Fibroblast of skin of right biceps (primary cell): ENCODE results near the gene PPP1R12B.
"Not testable (repeated sequence)": the region's sequence is repeated elsewhere in the genome, so short reads cannot be mapped to it uniquely, and the experiment has no call there.

Source experiments
- DNase-seq: peaks from one replicate; pipeline ENCODE4 v3.0.0-alpha.2; 2013

PPP1R12B gene

DNA sequence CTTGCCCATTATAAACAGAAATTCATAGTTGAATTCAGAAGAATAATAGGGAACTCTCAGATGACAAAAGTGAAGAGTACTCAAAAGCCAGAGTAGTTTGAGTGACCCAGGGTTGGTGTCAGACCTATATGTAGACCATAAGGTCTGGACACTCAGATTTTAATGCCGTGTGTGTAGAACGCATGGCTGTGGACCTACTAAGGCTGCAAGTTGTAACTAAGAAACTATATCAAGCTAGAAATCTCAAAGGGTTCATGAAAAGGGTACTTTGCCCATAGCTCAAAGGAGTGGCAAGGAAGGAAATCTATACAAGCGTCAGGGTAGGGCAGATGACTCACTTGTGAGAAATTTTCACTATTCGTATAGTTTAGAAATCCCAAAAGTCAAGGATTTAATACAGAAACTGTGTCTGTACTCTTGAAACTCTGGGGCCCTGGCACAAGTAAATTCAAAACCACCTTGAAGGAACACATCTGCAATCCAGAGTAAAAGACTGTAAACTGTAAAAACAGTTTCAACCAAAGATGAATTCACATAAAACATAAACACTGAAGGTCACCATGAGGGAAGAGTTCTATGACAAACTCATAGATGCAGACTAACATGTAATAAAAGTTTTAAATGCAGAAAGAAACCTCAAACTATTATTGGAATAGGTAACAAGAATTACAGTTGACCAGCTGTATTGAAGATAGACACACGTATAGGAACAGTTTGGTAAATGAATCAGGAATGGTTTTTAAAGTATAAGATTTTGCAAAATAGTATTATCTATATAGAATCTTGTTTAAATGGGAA, 108.1 kb downstream of the PPP1R12B start:
- peak; percentile 62 for DNase-seq

DNA sequence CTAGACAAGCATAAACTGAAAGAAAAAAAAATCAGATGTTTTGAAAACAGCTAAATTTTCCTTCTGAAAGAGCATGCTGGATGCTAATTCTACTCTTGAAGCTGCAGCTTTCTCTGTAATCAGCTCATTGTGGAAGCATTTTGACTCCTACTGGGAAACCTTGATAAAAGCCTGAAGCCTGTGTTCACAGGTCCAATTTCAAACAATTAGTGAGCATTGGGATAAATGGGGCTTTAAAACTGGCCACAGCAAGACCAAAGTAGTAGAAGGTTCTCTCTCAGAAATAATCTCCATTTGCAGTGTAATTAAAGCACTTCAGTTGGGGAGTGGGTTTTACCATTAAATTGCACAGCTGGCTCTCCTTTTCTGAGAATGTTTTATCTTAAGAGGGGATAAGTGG, 110.2 kb downstream of the PPP1R12B start:
- DNase-seq = not testable (repeated sequence)

DNA sequence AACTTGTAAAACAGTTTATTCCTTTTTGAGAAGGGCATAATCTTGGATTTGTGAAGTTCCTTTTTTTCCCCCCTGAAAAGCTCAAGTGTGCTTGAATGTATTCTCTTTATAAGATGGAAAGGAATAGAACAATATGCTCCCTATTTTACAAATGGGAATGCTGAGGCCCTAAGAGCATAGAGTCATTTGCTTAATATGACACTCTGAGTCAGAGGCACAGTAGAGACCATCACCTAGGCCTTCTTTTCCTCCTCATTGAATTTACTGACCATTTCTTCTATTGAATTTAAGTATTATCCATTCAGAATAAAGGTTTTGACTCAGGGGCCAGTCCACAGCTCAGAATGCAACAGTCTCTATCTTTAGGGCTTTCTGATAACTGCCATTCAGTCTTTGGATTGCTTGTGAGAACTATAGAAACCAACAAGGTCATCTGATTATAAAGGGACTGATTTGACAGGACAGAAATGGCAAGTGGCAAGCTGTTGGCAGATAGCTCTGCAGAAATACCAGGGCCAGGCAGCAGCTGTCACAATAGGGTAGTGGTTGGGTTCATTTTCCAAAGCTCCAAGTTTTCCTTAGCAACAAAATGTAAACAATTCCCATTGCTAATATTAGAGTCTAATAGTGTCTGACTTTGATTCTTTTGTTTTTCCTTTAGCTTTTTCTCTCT, 111.1 kb downstream of the PPP1R12B start:
- DNase-seq = not testable (repeated sequence)

DNA sequence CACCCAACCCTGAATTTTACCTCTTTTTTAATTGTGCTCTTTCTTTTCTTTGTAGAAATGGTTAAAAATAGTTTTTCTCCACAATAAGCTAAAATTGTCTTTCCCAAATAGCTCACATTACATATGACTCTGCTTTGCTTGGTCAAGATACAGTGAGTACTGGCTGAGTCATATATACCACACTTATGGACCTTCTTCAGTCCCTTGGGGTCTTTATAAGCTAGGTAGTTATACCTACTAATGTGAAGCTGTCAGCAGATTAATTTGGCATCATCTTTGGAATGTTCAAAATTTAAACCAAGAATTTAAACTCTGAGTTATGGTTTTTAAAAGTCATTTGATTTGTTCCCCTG, 111.6 kb downstream of the PPP1R12B start:
- peak; percentile 82 for DNase-seq

DNA sequence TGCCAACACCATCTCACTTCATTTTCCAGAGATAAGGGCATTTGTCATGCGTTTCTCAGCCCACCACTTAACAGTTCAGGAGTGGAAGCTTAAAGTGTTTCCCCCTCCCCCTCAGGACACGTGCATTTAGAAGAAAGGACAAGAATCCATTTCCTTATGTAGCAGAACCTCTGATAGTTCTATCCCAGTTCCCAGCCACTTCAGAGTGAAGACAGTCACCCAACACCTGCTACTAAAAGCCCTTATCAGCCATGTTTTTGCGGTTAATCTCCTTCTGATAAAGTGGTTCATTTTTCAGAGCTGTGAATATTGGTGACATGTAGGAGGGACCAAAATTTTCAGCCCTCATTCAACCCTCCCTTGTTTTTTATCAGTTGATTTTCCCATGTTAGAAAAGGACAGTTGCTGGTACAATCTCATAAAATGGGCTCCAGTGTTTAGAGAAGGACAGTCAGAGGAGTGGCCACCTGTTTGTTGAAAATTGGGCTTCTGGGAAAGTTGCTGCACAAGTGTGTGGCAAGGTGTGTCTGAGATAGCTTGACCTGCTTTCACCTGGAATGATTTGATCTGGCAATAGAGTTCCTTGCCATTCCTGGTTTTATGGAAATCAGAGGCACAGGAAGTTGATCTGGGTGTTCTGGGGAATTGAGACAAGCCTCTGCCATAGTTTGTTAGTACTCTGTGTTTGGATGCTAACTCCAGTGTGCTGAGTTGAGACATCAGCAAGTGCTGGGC, 114.0 kb downstream of the PPP1R12B start:
- DNase-seq = no peak

DNA sequence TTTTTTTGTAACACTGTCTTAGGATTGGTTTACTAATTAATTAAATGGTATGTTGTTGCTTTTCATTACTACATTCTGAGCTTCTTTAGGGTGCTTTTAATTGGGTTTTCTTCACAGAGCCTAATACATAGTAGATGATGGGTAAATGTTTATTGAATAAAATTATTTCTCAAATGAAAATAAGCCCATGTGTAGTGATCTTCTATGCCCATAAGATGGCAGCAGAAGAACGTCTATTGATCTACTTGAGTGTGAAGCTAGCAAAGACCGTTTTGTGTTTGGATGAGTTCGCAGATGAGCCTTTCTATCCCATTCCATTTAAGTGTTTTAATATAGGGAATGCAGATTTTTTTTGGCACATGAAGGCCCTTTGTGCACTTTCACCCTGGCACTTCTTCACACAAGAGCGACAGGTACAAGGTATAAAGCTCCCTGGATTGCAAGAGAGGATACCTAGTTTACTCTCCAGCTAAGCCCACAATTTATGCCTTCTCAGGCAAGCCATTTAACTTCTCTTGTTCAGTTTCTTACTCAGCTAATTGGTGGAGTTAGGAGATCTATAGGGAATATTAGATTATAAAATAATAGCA, 115.7 kb downstream of the PPP1R12B start:
- DNase-seq = peak; percentile 56

DNA sequence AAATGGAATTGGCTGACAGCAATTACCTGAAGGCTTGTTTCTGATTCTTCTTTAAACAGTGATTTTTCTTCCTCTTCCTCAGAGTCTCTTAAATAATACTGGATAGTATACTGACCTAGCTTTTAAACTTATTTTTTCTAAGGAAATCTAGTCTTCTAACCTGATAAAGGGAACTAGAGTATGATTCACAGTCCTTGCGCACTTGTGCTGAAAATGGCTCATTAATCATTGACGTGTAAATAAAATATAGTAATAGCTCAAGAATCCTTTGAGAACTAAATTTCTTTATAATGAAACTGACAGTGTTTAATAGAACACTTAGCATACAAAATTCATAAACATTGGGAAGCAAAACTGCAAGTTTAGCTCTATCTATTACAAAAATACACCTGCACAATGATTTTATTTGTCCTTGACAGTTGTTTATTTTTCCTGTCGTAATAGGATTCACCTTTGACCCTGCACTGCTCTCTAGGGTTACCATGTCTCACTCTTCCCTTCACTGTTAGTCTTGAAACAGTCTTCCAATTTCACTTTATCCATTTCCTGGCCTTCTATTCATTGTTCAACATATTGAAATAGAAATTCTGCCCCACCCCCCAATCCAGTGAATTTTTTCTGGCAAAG, 117.3 kb downstream of the PPP1R12B start:
- DNase-seq = not testable (repeated sequence)

DNA sequence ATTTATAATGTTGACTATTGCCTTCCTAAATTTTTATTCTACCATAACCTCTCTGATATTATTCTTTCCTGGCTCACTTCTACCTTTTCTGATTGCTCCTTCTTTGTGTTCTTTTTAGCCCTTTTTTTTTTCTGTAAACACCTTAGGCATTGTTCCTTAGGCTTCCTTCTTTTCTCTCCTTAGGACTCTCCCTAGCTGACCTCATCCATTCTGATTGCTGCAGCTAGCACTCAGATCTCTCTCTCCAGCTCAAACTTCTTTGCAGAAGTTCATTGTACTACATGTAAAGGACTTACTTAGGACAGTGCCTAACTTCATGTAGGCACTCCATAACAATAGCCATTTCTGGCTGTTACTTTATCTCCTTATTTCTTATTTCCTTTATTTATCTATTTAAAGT, 117.8 kb downstream of the PPP1R12B start:
- not testable (repeated sequence) for DNase-seq

DNA sequence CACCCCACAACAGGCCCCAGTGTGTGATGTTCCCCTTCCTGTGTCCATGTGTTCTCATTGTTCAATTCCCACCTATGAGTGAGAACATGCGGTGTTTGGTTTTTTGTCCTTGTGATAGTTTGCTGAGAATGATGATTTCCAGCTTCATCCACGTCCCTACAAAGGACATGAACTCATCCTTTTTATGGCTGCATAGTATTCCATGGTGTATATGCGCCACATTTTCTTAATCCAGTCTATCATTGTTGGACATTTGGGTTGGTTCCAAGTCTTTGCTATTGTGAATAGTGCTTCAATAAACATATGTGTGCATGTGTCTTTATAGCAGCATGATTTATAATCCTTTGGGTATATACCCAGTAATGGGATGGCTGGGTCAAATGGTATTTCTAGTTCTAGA, 118.9 kb downstream of the PPP1R12B start:
- not testable (repeated sequence) for DNase-seq

DNA sequence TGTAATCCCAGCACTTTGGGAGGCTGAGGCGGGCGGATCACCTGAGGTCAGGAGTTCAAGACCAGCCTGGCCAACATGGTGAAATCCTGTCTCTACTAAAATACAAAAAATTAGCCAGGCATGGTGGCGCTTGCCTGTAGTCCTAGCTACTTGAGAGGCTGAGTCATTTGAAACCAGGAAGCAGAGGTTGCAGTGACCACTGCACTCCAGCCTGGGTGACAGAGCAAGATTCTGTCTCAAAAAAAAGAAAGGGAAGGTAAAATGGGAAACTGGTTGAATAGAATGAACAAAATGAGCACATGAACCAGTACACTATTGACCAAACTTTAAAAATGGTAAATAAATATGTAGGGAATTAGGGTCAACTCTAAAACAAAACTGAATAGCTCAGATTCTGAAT, 120.2 kb downstream of the PPP1R12B start:
- DNase-seq = not testable (repeated sequence)

DNA sequence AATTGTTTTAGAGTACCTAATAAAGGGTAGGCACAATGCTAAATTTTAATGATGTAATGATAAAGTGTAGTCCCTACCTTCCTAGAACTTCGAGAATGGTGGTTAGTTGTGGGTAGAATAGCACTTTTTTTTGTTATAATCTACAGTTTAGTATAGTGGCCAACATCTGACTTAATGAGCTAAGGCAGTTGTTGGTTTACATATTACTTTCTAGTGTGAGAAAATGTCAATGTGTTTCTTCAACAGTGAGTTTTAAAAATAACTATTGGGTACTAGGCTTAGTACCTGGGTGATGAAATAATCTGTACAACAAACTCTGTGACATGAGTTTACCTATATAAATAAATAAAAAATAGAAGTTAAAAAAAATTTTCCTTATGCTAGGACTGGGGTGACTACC, 120.6 kb downstream of the PPP1R12B start:
- DNase-seq = not testable (repeated sequence)

DNA sequence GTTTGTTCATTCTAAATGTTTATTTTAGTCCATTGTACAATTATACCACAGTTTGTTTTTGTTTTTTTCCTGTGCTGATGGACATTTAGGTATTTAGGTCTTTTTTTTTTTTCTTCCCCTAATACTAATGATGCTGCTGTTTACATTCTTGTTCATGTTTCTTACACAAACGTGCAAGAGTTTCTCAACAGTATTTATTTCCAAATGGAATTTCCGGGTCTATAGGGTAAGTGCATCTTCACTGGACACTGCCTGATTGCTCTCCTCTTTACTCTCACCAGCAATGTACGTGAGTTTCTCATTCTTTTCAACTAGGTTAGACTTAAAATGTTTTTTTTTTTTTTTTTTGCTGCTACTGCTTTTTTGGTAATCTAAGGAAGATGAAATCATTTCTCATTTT, 122.7 kb downstream of the PPP1R12B start:
- no peak for DNase-seq

DNA sequence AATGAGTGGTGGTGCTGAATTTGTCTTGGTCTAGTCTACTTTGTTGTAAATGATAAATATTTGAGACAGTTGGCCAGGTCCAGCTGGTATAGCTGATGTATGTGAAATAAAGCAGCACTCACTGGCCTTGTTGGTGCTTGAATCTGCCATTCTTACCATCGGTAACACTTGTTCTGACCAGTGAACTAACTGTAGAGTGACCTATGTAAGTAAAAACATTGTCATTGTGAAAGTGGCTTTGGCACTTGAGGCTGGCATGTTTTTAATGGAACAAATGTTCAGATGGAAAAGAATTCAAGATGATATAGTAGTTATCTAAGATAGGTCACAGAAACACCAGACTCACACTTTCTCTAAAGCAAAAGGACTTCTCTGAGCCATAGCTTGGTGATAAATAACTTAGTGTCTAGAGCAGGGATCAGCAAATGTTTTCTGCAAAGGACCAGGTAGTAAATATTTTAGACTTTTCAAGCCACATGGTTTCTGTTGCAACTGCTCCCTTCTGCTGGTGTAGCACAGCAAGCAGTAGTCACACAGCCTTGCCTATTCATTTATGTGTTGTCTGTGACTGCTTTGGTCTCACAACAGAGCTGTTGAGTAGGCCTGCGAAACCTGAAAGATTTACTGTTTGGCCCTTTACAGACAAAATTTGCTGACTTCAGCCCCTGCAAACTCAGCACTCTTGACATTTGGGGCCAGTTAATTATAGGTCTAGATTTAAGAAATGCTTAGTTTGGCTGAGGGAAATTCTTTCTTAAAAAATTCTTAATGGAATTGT, 124.0 kb downstream of the PPP1R12B start:
- DNase-seq = not testable (repeated sequence)

DNA sequence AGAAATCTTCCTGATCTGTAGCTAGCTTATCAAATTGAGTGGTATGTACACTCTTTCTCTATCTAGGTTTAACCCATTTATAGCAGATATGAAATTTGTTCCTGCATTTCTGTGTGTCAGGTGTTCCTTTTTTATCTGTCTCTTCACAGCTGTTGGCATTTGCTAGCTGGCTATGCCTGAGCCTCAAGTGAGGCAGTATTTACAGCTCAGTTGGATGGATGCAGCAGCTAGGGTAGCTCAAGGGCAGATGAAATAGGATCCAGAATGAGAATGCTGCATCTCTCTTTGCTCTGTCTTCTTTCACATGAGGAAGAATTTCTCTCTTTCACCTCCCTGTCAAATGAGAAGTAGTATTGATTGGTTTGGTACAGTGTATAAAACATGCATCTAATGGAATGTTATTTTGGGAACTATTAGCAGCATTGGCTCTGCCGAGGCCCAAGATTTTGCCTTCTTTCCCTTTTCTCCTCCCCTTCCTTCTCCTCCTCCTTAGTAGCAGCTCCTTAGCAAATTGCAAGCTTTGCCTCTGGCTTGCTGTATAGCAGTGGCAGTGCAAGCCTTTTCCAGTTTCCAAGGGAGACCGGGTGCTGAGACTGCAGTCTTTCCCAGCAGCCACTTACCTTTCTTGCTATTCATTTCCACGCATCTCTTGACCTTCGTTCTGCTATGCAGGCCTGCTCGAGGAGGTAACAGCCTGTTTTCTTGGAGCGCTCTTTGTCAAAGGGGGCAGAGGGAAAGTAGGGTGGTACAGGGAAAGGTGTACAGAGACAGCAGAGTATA, 125.0 kb downstream of the PPP1R12B start:
- not testable (repeated sequence) for DNase-seq

DNA sequence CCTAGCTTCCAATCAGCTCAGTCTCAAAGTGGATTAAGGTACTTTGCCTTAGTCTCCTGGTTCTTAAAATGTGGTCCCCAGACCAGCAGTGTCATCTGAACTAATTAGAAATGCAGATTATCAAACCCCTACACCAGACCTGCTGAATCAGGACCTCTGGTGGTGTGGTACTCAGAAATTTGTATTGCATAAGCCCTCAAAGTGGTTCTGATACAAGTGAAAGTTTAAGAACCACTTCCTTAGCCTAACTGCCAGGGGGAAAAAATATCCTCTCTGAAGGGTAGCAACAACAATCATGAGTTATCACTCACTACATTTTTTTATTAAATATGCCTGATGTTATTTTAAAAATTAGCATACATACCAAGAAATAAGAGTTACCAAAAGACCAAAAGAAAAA, 131.2 kb downstream of the PPP1R12B start:
- DNase-seq = not testable (repeated sequence)

DNA sequence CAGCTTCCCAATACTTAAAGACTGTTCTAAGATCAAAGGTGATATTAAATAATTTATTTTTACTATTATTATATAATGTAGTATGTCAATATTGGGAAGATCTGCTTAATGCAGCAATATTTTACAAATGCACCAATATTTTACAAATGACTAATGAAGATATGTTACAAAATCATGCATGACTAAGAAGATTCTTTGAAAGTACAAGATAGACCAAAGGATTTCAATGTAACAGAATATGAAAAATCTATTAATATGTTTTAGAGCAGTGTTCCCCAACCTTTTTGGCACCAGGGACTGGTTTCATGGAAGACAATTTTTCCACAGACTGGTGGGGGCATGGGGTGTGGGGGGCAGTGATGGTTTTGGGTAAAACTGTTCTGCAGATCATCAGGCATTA, 132.1 kb downstream of the PPP1R12B start:
- not testable (repeated sequence) for DNase-seq

DNA sequence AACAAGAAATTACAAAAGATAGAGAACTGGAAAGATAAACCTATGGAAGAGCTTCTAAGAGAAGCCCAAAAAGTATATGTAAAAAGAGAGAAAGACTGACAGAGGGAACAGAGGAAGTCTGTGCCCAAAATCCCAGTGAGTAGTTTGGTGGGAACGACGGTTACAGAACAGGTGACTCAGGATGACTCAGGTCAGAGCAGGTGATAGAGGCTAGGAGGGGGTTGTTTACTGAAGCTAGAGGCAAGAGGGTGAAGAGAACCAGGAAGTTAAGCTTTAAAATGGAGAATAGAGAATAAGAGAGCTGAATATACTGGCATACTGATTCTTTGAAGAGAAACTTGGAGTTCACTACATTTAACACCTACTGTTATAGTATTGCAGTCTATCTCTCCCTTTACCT, 134.9 kb downstream of the PPP1R12B start:
- not testable (repeated sequence) for DNase-seq

DNA sequence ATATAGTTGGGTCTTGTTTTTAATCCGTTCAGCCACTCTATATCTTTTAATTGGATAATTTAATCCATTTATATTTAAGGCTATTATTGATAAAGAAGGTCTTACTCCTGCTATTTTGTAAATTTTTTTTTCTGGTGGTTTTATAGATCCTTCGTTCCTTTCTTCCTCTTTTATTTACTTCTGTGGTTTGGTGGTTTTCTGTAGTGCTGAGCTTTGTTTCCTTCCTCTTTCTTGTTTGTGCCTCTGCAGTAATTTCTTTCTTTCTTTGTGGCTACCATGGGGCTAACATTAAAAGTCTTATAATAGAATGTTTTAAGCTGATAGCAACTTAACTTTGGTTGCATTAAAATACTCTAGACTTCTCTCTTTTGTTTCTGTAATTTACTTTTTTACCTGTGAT, 135.5 kb downstream of the PPP1R12B start:
- not testable (repeated sequence) for DNase-seq

DNA sequence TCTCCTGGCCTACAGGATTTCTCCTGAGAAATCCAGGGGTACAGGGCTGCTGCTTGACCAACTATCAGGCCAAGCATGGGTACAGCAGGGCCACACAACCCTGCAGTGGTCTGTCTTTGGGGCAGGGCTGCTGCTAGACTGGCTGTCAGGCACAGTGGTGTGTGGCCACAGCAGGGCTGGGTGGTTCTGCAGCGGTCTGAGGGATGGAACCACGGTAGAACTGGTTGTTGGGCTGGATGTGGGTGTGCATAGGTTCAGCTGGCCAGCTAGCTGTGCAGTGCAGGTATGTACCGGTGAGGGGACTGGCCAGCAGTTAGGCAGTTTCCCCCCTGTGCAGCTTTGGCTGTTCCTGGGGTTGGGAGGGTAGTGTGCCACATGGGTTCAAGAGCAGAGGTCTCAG, 136.3 kb downstream of the PPP1R12B start:
- not testable (repeated sequence) for DNase-seq

DNA sequence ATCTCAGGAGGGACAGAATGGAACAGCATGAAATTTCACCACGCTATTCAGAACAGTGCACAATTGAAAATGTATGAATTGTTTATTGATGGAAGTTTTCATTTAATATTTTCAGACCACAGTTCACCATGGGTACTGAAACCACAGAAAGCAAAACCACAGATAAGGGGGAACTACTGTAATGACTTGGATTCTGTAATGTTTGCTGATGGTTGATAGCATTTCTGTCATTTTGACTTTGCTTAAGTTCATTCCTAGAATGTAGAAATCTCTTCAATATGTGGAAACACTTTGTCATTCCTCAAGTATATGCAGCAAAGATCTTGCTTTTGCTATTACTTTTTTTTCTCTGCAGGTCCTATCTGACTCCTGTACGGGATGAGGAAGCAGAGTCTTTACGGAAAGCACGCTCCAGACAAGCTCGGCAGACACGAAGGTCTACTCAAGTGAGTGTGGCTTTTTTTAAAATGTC, 139.7 kb downstream of the PPP1R12B start:
- peak; percentile 55 for DNase-seq

DNA sequence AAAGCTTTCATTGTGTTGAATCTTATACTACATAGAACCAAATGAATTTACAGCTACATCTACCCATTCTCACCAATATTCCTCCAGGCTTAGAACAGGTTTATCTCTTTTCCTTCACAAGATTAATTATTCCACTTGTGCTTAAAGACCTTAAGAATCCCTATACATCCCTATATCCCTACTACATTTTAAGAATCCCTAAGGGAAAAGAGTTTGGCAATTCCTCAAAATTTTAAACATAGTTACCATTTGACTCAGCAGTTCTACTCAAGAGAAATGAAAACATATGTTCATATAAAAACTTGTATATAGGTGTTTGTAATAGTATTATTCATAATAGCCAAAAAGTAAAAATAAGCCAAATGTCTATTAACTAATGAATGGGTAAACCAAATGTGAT, 140.6 kb downstream of the PPP1R12B start:
- peak; percentile 87 for DNase-seq
